Measurements from ENCODE around the gene TSPAN16.
"Not testable (repeated sequence)": the region's sequence is repeated elsewhere in the genome, so short reads cannot be mapped to it uniquely, and the experiment has no call there.

Gene TSPAN16

GRCh38 chr19:11321191-11322126 is 25.5 kb downstream of the TSPAN16 start:
- no peak for DNase-seq

- DNase-seq: no peak
These were observed 26.5 kb downstream of the TSPAN16 start for GRCh38 chr19:11322269-11323024.

- no peak for DNase-seq
These were observed 27.7 kb downstream of the TSPAN16 start for GRCh38 chr19:11323601-11324078.

- peak; percentile 52 for DNase-seq
These were observed 28.2 kb downstream of the TSPAN16 start for GRCh38 chr19:11324079-11324661.

GRCh38 chr19:11324748-11325389 is 28.9 kb downstream of the TSPAN16 start:
- no peak for DNase-seq

GRCh38 chr19:11325544-11325943 is 29.6 kb downstream of the TSPAN16 start:
- DNase-seq: no peak

GRCh38 chr19:11330127-11330526 is 34.2 kb downstream of the TSPAN16 start:
- no peak for DNase-seq

- no peak for DNase-seq
These were observed 35.5 kb downstream of the TSPAN16 start for GRCh38 chr19:11331502-11331901.

- peak; percentile 73 for DNase-seq
These were observed 36.9 kb downstream of the TSPAN16 start for GRCh38 chr19:11332822-11333221.

- not testable (repeated sequence) for DNase-seq
These were observed 37.9 kb downstream of the TSPAN16 start for GRCh38 chr19:11333838-11334237.

GRCh38 chr19:11335449-11336146 is 39.6 kb downstream of the TSPAN16 start:
- DNase-seq: no peak

- no peak for DNase-seq
These were observed 41.1 kb downstream of the TSPAN16 start for GRCh38 chr19:11337080-11337479.

- DNase-seq: no peak
These were observed 42.2 kb downstream of the TSPAN16 start for GRCh38 chr19:11338121-11338520.

GRCh38 chr19:11338569-11339253 is 42.8 kb downstream of the TSPAN16 start:
- DNase-seq: peak; percentile 47

- DNase-seq: peak; percentile 89
These were observed 43.5 kb downstream of the TSPAN16 start, which contains the start of gene RAB3D for GRCh38 chr19:11339254-11340098. Gene RAB3D (minus strand): TSS chr19:11339657. CDS start chr19:11337399, 2,258 bp downstream.

- DNase-seq: not testable (repeated sequence)
These were observed 44.1 kb downstream of the TSPAN16 start for GRCh38 chr19:11340099-11340467.

- DNase-seq: no peak
These were observed 46.5 kb downstream of the TSPAN16 start for GRCh38 chr19:11342429-11342828.

GRCh38 chr19:11345122-11345803 is 49.3 kb downstream of the TSPAN16 start:
- no peak for DNase-seq

- peak; percentile 99 for DNase-seq
These were observed 50.4 kb downstream of the TSPAN16 start, which contains the start of the genes CCDC159 and TMEM205 for GRCh38 chr19:11346104-11346940. Gene CCDC159 (plus strand): TSS chr19:11346519. CDS start chr19:11346607, 88 bp downstream. Gene TMEM205 (minus strand): TSS chr19:11346268. CDS start chr19:11345619, 649 bp downstream.

All from NCI-H2171 treated with DMSO at 0.1 percent for 48 hours (cell line).